Measurements from ENCODE around the gene ADAMTS12. TPM values are rescaled to one million over a fixed set of nuclear protein-coding genes. Genes with fewer than 3 reads are reported as not detected.

ADAMTS12 gene
- total RNA-seq, 1 experiment from 2014 or later = 0.15 TPM

DNA sequence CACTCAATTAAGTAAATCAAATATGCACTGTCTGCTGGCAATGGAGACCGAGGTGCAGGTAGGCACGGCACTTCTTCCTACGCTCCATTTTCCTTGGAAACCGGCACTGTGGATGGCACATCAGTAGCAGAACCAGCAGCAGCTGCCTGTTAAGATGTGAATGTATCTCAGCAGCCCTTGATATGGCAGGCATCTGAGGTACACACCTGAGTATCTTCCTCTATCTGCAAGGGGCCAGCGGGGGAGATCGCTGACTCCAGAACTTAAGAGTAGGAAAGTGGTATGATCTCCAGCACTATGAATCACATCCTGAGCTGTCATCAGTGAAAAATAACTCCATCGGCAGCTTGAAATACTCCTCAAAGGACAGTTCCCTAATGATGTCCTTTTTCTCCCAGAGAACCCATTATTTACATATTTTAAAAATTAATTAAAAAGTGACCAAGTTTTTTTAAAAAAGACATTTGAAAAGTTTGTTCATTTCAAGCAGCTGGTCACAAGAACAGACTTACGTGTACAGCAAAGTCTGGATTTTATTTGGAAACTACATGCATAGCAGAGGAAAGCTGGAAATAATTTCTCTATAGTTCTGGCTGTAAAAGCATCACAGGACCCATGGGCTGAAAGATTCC is 97.1 kb downstream of the ADAMTS12 start:
- TF ChIP-seq TCF7L2 (IDR thresholded peaks at IDR 0.05; ENCODE audit: low read depth, low read length) (no peak), SIN3A (IDR thresholded peaks at IDR 0.05; ENCODE audit: borderline replicate concordance, insufficient read depth, low read depth, low read length) (no peak), POLR2AphosphoS5 (IDR thresholded peaks at IDR 0.05; ENCODE audit: low read depth, low read length) (no peak), CTCF (IDR thresholded peaks at IDR 0.05) (no peak), REST (IDR thresholded peaks at IDR 0.05; ENCODE audit: insufficient read depth in 1 of 2, low read depth in 2 of 2, low read length in 1 of 2) (no peak)
- no peak for ATAC-seq
- no peaks in the 10 kb centered on the region for H3K27me3 ChIP-seq (ENCODE audit: control insufficient read depth, insufficient read depth, low read length)
- no peaks in the 10 kb centered on the region for H3K4me1 ChIP-seq (ENCODE audit: control insufficient read depth, insufficient read depth, low read length)
- POLR2A ChIA-PET = no interaction called here
- no peak for DNase-seq (ENCODE audit: low read depth, low spot score)
- intact Hi-C loops (cut with micrococcal nuclease; ENCODE audit: unreplicated experiment) (no loop called here), in situ Hi-C loops (cut with HindIII; ENCODE audit: low pct_unique_long_range_greater_than_20kb, low sequenced_read_pairs) (no loop called here)
- H3K9me3 ChIP-seq (ENCODE audit: control insufficient read depth, insufficient read depth, low read depth, low read length) = no peaks in the 10 kb centered on the region
- CTCF ChIA-PET = no interaction called here
- H3K27ac ChIP-seq (ENCODE audit: low read length) = no peak overlapping the region
- BruUV-seq (replicated peaks) = no TSS peak
- no peak overlapping the region for H3K4me3 ChIP-seq (ENCODE audit: low read depth in 2 of 2, low read length in 2 of 2)
- H3K36me3 ChIP-seq (ENCODE audit: control insufficient read depth, insufficient read depth, low read length) = no peaks in the 10 kb centered on the region

GRCh38 chr5:33793836-33794549 is 97.8 kb downstream of the ADAMTS12 start:
- no peaks in the 10 kb centered on the region for H3K9me3 ChIP-seq (ENCODE audit: control insufficient read depth, insufficient read depth, low read depth, low read length)
- H3K4me1 ChIP-seq (ENCODE audit: control insufficient read depth, insufficient read depth, low read length) = no peaks in the 10 kb centered on the region
- no peak overlapping the region for H3K4me3 ChIP-seq (ENCODE audit: low read depth in 2 of 2, low read length in 2 of 2)
- CTCF ChIA-PET = no interaction called here
- no peak for DNase-seq (ENCODE audit: low read depth, low spot score)
- H3K36me3 ChIP-seq (ENCODE audit: control insufficient read depth, insufficient read depth, low read length) = no peaks in the 10 kb centered on the region
- BruUV-seq (replicated peaks) = no TSS peak
- TF ChIP-seq REST (IDR thresholded peaks at IDR 0.05; ENCODE audit: insufficient read depth in 1 of 2, low read depth in 2 of 2, low read length in 1 of 2) (no peak), SIN3A (IDR thresholded peaks at IDR 0.05; ENCODE audit: borderline replicate concordance, insufficient read depth, low read depth, low read length) (no peak), TCF7L2 (IDR thresholded peaks at IDR 0.05; ENCODE audit: low read depth, low read length) (no peak), CTCF (IDR thresholded peaks at IDR 0.05) (no peak), POLR2AphosphoS5 (IDR thresholded peaks at IDR 0.05; ENCODE audit: low read depth, low read length) (no peak)
- H3K27me3 ChIP-seq (ENCODE audit: control insufficient read depth, insufficient read depth, low read length) = no peaks in the 10 kb centered on the region
- POLR2A ChIA-PET = no interaction called here
- in situ Hi-C loops (cut with HindIII; ENCODE audit: low pct_unique_long_range_greater_than_20kb, low sequenced_read_pairs) (no loop called here), intact Hi-C loops (cut with micrococcal nuclease; ENCODE audit: unreplicated experiment) (no loop called here)
- ATAC-seq = no peak
- no peak overlapping the region for H3K27ac ChIP-seq (ENCODE audit: low read length)
